ENCODE results near the gene ANKS6. TPM values are rescaled to one million over a fixed set of nuclear protein-coding genes. Genes with fewer than 3 reads are reported as not detected.

The ANKS6 gene
- total and polyA plus RNA-seq, 2 experiments from 2014 or later = 36.9 to 59.0 TPM

DNA sequence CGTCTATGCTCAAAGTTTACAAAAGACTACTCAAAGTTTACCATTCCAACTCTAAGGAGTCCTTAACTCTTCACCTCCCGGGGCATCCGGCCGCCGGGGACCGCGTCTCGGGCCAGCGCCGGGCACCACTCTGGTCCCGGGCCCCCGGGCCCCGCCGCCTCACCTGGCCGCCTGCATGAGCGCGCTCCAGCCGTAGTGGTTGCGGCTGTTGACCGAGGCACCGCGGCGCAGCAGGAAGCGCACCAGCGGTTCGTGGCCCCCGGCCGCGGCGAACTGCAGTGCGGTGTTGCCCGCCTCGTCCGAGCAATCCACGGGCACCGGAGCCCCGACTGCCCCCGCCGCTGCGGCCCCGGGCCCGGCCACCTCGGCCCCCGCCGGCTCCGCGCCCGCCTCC, 388 bp downstream of the ANKS6 start:
- H3K4me3 ChIP-seq = peak overlapping the region; percentile 71
- peaks cover 8% of the 10 kb centered on the region; the same call in 1 of the 2 replicates for H3K27me3 ChIP-seq (ENCODE audit: insufficient read depth)
- Mint-ChIP-seq H3K36me3 (ENCODE audit: low read depth) (peaks cover 6% of the 10 kb centered on the region; the same call in 2 of the 3 replicates), H3K4me3 (peak overlapping the region; percentile 73), H3K9me3 (peaks cover 12% of the 10 kb centered on the region; the same call in 2 of the 3 replicates), H3K4me1 (peaks cover 49% of the 10 kb centered on the region), H3K27me3 (ENCODE audit: insufficient read depth, low read depth, poor library complexity) (peaks cover 7% of the 10 kb centered on the region), H3K27ac (no peak overlapping the region)
- H3K36me3 ChIP-seq (ENCODE audit: insufficient read depth) = 0 out of 2 replicates have a peak, but pooled peaks cover 5% of the 10 kb centered on the region
- ATAC-seq = peak; percentile 25
- H3F3A ChIP-seq (replicated peaks; ENCODE audit: low read depth) = peaks cover 5% of the 10 kb centered on the region; the same call in 1 of the 2 replicates
- DNase-seq (ENCODE audit: low spot score) = peak; percentile 60
- H3K4me1 ChIP-seq (ENCODE audit: insufficient read depth) = peaks cover 37% of the 10 kb centered on the region; the same call in 1 of the 2 replicates
- no peak overlapping the region; the same call in 1 of the 2 replicates for H2AFZ ChIP-seq
- H3K27ac ChIP-seq (ENCODE audit: low read depth) = no peak overlapping the region
- peaks cover 36% of the 10 kb centered on the region for H3K79me2 ChIP-seq (replicated peaks; ENCODE audit: insufficient read depth)
- peaks cover 5% of the 10 kb centered on the region for H3K9me2 ChIP-seq (ENCODE audit: insufficient read depth)
- peak overlapping the region; percentile 90 for H3K4me2 ChIP-seq
- H4K20me1 ChIP-seq (replicated peaks; ENCODE audit: insufficient read depth) = peaks cover 14% of the 10 kb centered on the region
- TF ChIP-seq POLR2AphosphoS5 (IDR thresholded peaks at IDR 0.05; ENCODE audit: low read depth) = no peak
- TF ChIP-seq STAT1 (IDR thresholded peaks at IDR 0.05; ENCODE audit: unreplicated experiment) = no peak
- no peak for TF ChIP-seq JUNB (IDR thresholded peaks at IDR 0.05; ENCODE audit: unreplicated experiment)
- no peak for TF ChIP-seq EZH2 (IDR thresholded peaks at IDR 0.05; ENCODE audit: low read depth, unreplicated experiment)
- no peak for TF ChIP-seq NANOG (IDR thresholded peaks at IDR 0.05; ENCODE audit: borderline replicate concordance)
- TF ChIP-seq, protein P1, sequence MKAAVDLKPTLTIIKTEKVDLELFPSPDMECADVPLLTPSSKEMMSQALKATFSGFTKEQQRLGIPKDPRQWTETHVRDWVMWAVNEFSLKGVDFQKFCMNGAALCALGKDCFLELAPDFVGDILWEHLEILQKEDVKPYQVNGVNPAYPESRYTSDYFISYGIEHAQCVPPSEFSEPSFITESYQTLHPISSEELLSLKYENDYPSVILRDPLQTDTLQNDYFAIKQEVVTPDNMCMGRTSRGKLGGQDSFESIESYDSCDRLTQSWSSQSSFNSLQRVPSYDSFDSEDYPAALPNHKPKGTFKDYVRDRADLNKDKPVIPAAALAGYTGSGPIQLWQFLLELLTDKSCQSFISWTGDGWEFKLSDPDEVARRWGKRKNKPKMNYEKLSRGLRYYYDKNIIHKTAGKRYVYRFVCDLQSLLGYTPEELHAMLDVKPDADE (IDR thresholded peaks at IDR 0.05) = no peak
- TF ChIP-seq, protein P2, sequence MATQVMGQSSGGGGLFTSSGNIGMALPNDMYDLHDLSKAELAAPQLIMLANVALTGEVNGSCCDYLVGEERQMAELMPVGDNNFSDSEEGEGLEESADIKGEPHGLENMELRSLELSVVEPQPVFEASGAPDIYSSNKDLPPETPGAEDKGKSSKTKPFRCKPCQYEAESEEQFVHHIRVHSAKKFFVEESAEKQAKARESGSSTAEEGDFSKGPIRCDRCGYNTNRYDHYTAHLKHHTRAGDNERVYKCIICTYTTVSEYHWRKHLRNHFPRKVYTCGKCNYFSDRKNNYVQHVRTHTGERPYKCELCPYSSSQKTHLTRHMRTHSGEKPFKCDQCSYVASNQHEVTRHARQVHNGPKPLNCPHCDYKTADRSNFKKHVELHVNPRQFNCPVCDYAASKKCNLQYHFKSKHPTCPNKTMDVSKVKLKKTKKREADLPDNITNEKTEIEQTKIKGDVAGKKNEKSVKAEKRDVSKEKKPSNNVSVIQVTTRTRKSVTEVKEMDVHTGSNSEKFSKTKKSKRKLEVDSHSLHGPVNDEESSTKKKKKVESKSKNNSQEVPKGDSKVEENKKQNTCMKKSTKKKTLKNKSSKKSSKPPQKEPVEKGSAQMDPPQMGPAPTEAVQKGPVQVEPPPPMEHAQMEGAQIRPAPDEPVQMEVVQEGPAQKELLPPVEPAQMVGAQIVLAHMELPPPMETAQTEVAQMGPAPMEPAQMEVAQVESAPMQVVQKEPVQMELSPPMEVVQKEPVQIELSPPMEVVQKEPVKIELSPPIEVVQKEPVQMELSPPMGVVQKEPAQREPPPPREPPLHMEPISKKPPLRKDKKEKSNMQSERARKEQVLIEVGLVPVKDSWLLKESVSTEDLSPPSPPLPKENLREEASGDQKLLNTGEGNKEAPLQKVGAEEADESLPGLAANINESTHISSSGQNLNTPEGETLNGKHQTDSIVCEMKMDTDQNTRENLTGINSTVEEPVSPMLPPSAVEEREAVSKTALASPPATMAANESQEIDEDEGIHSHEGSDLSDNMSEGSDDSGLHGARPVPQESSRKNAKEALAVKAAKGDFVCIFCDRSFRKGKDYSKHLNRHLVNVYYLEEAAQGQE (IDR thresholded peaks at IDR 0.05; ENCODE audit: unreplicated experiment) = no peak
- no peak for TF ChIP-seq CREB1 (CRISPR knock-in tag; IDR thresholded peaks at IDR 0.05; ENCODE audit: low read depth)
- TF ChIP-seq, protein P3, sequence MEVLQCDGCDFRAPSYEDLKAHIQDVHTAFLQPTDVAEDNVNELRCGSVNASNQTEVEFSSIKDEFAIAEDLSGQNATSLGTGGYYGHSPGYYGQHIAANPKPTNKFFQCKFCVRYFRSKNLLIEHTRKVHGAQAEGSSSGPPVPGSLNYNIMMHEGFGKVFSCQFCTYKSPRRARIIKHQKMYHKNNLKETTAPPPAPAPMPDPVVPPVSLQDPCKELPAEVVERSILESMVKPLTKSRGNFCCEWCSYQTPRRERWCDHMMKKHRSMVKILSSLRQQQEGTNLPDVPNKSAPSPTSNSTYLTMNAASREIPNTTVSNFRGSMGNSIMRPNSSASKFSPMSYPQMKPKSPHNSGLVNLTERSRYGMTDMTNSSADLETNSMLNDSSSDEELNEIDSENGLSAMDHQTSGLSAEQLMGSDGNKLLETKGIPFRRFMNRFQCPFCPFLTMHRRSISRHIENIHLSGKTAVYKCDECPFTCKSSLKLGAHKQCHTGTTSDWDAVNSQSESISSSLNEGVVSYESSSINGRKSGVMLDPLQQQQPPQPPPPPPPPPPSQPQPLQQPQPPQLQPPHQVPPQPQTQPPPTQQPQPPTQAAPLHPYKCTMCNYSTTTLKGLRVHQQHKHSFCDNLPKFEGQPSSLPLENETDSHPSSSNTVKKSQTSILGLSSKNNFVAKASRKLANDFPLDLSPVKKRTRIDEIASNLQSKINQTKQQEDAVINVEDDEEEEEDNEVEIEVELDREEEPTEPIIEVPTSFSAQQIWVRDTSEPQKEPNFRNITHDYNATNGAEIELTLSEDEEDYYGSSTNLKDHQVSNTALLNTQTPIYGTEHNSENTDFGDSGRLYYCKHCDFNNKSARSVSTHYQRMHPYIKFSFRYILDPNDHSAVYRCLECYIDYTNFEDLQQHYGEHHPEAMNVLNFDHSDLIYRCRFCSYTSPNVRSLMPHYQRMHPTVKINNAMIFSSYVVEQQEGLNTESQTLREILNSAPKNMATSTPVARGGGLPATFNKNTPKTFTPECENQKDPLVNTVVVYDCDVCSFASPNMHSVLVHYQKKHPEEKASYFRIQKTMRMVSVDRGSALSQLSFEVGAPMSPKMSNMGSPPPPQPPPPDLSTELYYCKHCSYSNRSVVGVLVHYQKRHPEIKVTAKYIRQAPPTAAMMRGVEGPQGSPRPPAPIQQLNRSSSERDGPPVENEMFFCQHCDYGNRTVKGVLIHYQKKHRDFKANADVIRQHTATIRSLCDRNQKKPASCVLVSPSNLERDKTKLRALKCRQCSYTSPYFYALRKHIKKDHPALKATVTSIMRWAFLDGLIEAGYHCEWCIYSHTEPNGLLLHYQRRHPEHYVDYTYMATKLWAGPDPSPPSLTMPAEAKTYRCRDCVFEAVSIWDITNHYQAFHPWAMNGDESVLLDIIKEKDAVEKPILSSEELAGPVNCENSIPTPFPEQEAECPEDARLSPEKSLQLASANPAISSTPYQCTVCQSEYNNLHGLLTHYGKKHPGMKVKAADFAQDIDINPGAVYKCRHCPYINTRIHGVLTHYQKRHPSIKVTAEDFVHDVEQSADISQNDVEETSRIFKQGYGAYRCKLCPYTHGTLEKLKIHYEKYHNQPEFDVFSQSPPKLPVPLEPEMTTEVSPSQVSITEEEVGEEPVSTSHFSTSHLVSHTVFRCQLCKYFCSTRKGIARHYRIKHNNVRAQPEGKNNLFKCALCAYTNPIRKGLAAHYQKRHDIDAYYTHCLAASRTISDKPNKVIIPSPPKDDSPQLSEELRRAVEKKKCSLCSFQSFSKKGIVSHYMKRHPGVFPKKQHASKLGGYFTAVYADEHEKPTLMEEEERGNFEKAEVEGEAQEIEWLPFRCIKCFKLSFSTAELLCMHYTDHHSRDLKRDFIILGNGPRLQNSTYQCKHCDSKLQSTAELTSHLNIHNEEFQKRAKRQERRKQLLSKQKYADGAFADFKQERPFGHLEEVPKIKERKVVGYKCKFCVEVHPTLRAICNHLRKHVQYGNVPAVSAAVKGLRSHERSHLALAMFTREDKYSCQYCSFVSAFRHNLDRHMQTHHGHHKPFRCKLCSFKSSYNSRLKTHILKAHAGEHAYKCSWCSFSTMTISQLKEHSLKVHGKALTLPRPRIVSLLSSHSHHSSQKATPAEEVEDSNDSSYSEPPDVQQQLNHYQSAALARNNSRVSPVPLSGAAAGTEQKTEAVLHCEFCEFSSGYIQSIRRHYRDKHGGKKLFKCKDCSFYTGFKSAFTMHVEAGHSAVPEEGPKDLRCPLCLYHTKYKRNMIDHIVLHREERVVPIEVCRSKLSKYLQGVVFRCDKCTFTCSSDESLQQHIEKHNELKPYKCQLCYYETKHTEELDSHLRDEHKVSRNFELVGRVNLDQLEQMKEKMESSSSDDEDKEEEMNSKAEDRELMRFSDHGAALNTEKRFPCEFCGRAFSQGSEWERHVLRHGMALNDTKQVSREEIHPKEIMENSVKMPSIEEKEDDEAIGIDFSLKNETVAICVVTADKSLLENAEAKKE (CRISPR knock-in tag; IDR thresholded peaks at IDR 0.05) = no peak
- TF ChIP-seq EZH2phosphoT487 (IDR thresholded peaks at IDR 0.05; ENCODE audit: unreplicated experiment) = no peak
- TF ChIP-seq ZNF114 (CRISPR knock-in tag; IDR thresholded peaks at IDR 0.05) = no peak
- TF ChIP-seq, protein P4, sequence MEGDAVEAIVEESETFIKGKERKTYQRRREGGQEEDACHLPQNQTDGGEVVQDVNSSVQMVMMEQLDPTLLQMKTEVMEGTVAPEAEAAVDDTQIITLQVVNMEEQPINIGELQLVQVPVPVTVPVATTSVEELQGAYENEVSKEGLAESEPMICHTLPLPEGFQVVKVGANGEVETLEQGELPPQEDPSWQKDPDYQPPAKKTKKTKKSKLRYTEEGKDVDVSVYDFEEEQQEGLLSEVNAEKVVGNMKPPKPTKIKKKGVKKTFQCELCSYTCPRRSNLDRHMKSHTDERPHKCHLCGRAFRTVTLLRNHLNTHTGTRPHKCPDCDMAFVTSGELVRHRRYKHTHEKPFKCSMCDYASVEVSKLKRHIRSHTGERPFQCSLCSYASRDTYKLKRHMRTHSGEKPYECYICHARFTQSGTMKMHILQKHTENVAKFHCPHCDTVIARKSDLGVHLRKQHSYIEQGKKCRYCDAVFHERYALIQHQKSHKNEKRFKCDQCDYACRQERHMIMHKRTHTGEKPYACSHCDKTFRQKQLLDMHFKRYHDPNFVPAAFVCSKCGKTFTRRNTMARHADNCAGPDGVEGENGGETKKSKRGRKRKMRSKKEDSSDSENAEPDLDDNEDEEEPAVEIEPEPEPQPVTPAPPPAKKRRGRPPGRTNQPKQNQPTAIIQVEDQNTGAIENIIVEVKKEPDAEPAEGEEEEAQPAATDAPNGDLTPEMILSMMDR (conservative IDR thresholded peaks at IDR 0.05; ENCODE audit: low read depth in 2 of 2) = no peak
